Uterus (tissue), 4 donors: ENCODE data around the gene PDP2. TPM values are rescaled to one million over a fixed set of nuclear protein-coding genes. Genes with fewer than 3 reads are reported as not detected.

Experiments
- DNase-seq, 2 donors: peaks; one replicate each; pipeline ENCODE4 v3.0.0-alpha.2; 2019 to 2020
- H3K27ac ChIP-seq, 2 donors: fragments of 200-600 bp; sonication (generic); 1 replicate in 1 of 2; 2 replicates in 1 of 2; pipeline ENCODE4 v1.5.1; 2016 to 2018
- H3K27me3 ChIP-seq, 2 donors: fragments of 200-600 bp; sonication (generic); one replicate each; pipeline ENCODE4 v1.5.1; 2018 to 2019; ENCODE audit warnings: control low read depth in 1 of 2
- H3K36me3 ChIP-seq, 2 donors: fragments of 200-600 bp; sonication (generic); one replicate each; pipeline ENCODE4 v1.5.1; 2019; ENCODE audit warnings: control low read depth in 1 of 2
- H3K4me1 ChIP-seq, 2 donors: fragments of 200-600 bp; sonication (generic); one replicate each; pipeline ENCODE4 v1.5.1; 2018 to 2019; ENCODE audit warnings: control low read depth in 1 of 2
- H3K4me3 ChIP-seq, 2 donors: fragments of 200-600 bp; sonication (generic); 1 replicate in 1 of 2; 2 replicates in 1 of 2; pipeline ENCODE4 v1.5.1; 2018 to 2019; ENCODE audit warnings: mild to moderate bottlenecking in 1 of 2
- H3K9me3 ChIP-seq, 2 donors: fragments of 200-600 bp; sonication (generic); one replicate each; pipeline ENCODE4 v1.5.1; 2019; ENCODE audit warnings: control low read depth in 1 of 2
- CTCF ChIP-seq, 4 experiments: fragments of 200-600 bp in 2 of 4; fragments of 450-650 bp in 2 of 4; sonication (generic) in 2 of 4; IDR thresholded peaks; one replicate each; pipeline ENCODE4 v1.5.1; 2016 to 2019; ENCODE audit warnings: antibody characterized with exemption in 4 of 4, mild to moderate bottlenecking in 2 of 4, moderate library complexity in 1 of 4
- POLR2A ChIP-seq, 2 donors: fragments of 450-650 bp; IDR thresholded peaks; one replicate each; pipeline ENCODE4 v1.6.1; 2016; ENCODE audit warnings: antibody characterized with exemption in 2 of 2, mild to moderate bottlenecking in 1 of 2, moderate library complexity in 1 of 2
- intact Hi-C: fragments of 100-400 bp; cut with DNase I; formaldehyde crosslinking; loops from one replicate; pipeline ENCODE4 v1.15.1; 2023; ENCODE audit warnings: low total_unique reads
- total RNA-seq, 4 donors: library from RNA; depleted of rRNA in 3 of 4; stranded (reverse); fragments of >200 nt in 3 of 4; gene quantifications; one replicate each; pipeline versions ENCODE4 v1.1.0 to v1.2.4, GENCODE V29; 2014 to 2023
- donor health status: DM: yes; HTN: yes; CAD: no.

The PDP2 gene, protein sequence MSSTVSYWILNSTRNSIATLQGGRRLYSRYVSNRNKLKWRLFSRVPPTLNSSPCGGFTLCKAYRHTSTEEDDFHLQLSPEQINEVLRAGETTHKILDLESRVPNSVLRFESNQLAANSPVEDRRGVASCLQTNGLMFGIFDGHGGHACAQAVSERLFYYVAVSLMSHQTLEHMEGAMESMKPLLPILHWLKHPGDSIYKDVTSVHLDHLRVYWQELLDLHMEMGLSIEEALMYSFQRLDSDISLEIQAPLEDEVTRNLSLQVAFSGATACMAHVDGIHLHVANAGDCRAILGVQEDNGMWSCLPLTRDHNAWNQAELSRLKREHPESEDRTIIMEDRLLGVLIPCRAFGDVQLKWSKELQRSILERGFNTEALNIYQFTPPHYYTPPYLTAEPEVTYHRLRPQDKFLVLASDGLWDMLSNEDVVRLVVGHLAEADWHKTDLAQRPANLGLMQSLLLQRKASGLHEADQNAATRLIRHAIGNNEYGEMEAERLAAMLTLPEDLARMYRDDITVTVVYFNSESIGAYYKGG
- total RNA-seq, result 10 to 100 TPM in 2 of 4 donors, 1 to 10 TPM in 1, under 1 TPM in 1; 0.77 to 20.5 (median 6.3) TPM

- peak; percentile 91 to 96 for DNase-seq
- Histone ChIP-seq H3K27ac (peak within 1 kb of the TSS; percentile 70 to 78), H3K9me3 (no peaks in the 10 kb centered on the region), H3K4me1 (peaks cover 0 to 5% of the 10 kb centered on the region in 2 donors), H3K36me3 (no peaks in the 10 kb centered on the region), H3K4me3 (peak within 1 kb of the TSS; percentile 55 to 59), H3K27me3 (no peaks in the 10 kb centered on the region)
- peak; percentile 27 to 77 for TF ChIP-seq POLR2A (IDR thresholded peaks at IDR 0.05)
- no peak for TF ChIP-seq CTCF (IDR thresholded peaks at IDR 0.05)
- intact Hi-C loops, result no loop called here
Observed at GRCh38 chr16:66880288-66881013, at the start of gene PDP2. Gene PDP2 (plus strand): TSS chr16:66880515. CDS start chr16:66884285, 3,770 bp downstream.

DNA sequence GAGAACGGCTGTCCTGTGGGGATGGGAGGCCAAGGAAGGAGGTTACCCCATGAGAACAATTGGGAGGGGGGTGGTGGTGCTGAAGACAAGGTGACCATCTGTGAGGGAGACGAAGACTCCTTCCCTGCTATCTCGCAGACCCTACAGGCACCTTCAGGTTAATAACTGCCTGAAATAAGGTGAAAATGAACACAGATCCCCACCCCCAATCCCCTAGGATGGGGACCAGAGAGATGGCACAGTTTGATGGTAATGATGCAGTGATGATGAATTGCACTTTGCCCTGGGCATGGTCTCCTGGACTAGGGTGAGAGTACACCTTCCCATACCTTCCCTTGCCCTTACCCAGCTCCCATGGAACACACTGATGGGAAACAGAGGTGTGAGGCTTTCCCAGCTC is 48.1 kb upstream of the PDP2 start:
- peaks cover 0 to 11% of the 10 kb centered on the region in 2 donors for H3K4me1 ChIP-seq
- no peaks in the 10 kb centered on the region for H3K27me3 ChIP-seq
- intact Hi-C loops, result no loop called here
- no peak overlapping the region for H3K27ac ChIP-seq
- DNase-seq, result no peak
- no peaks in the 10 kb centered on the region for H3K36me3 ChIP-seq
- TF ChIP-seq POLR2A (IDR thresholded peaks at IDR 0.05), result no peak
- TF ChIP-seq CTCF (IDR thresholded peaks at IDR 0.05), result no peak
- H3K4me3 ChIP-seq, result no peak overlapping the region
- H3K9me3 ChIP-seq, result no peaks in the 10 kb centered on the region

GRCh38 chr16:66832661-66833305 is 47.5 kb upstream of the PDP2 start:
- TF ChIP-seq CTCF (IDR thresholded peaks at IDR 0.05) (no peak), POLR2A (IDR thresholded peaks at IDR 0.05) (no peak)
- intact Hi-C loops, result no loop called here
- Histone ChIP-seq H3K9me3 (no peaks in the 10 kb centered on the region), H3K4me1 (peaks cover 0 to 11% of the 10 kb centered on the region in 2 donors), H3K36me3 (no peaks in the 10 kb centered on the region), H3K27me3 (no peaks in the 10 kb centered on the region), H3K4me3 (no peak overlapping the region), H3K27ac (no peak overlapping the region)
- no peak for DNase-seq

- peaks cover 0 to 3% of the 10 kb centered on the region in 2 donors for H3K4me1 ChIP-seq
- H3K4me3 ChIP-seq, result no peak overlapping the region
- TF ChIP-seq POLR2A (IDR thresholded peaks at IDR 0.05) (no peak), CTCF (IDR thresholded peaks at IDR 0.05) (no peak)
- no peaks in the 10 kb centered on the region for H3K9me3 ChIP-seq
- H3K27me3 ChIP-seq, result no peaks in the 10 kb centered on the region
- H3K36me3 ChIP-seq, result no peaks in the 10 kb centered on the region
- H3K27ac ChIP-seq, result no peak overlapping the region
- intact Hi-C loops, result no loop called here
- no peak for DNase-seq
Observed at GRCh38 chr16:66834746-66835145, 45.6 kb upstream of the PDP2 start.
